GM12873 (cell line): Measurements from ENCODE around the gene ASPHD1.

Source experiments
- CTCF ChIP-seq: IDR thresholded peaks from 2 replicates; pipeline ENCODE4 v1.5.1; 2012; ENCODE audit warnings: low read depth, mild to moderate bottlenecking, moderate library complexity, low read length, control low read depth; ENCODE audit not compliant: insufficient read depth; ENCODE audit errors: missing control alignments

ASPHD1 gene

GRCh38 chr16:29922986-29923501 lies 22.8 kb downstream of the ASPHD1 start:
- no peak for TF ChIP-seq CTCF

GRCh38 chr16:29925105-29925756 lies 24.9 kb downstream of the ASPHD1 start:
- no peak for TF ChIP-seq CTCF

GRCh38 chr16:29925781-29926710 lies 25.8 kb downstream of the ASPHD1 start, which contains the start of gene KCTD13:
KCTD13 (minus strand) TSS chr16:29926226; CDS start chr16:29926033, 193 bp downstream.
- no peak for TF ChIP-seq CTCF

- no peak for TF ChIP-seq CTCF
These were observed 26.4 kb downstream of the ASPHD1 start for GRCh38 chr16:29926711-29927052.

- no peak for TF ChIP-seq CTCF
These were observed 27.0 kb downstream of the ASPHD1 start for GRCh38 chr16:29927070-29927905.

- no peak for TF ChIP-seq CTCF
These were observed 40.4 kb downstream of the ASPHD1 start for GRCh38 chr16:29940656-29941055.
